Body of pancreas (tissue), 4 donors: ENCODE measurements around the gene GAS1. TPM values are rescaled to one million over a fixed set of nuclear protein-coding genes. Genes with fewer than 3 reads are reported as not detected.

Source experiments
- ATAC-seq: fragments of 150-250 bp; one replicate; pipeline ENCODE4 v1.9.1; 2016
- DNase-seq, 4 donors: peaks; one replicate each; pipeline ENCODE4 v3.0.0-alpha.2; 2019
- H3K27ac ChIP-seq, 4 donors: fragments of 200-600 bp; sonication (generic); 1 replicate in 3 of 4; 2 replicates in 1 of 4; pipeline versions ENCODE4 v1.5.1 to v1.6.1; 2016 to 2019; ENCODE audit warnings: mild to moderate bottlenecking in 1 of 4, mixed read lengths in 1 of 4, moderate library complexity in 1 of 4
- H3K27me3 ChIP-seq, 2 donors: fragments of 200-600 bp; sonication (generic); one replicate each; pipeline ENCODE4 v1.6.0; 2016; ENCODE audit warnings: mild to moderate bottlenecking in 1 of 2
- H3K36me3 ChIP-seq, 2 donors: fragments of 200-600 bp; sonication (generic); replicated peaks in 1 of 2; 2 replicates each; pipeline ENCODE4 v1.5.1; 2016; ENCODE audit warnings: low read depth in 2 of 2; ENCODE audit not compliant: insufficient read depth in 1 of 2
- H3K4me1 ChIP-seq: fragments of 200-600 bp; sonication (generic); one replicate; pipeline ENCODE4 v1.6.0; 2016
- H3K4me3 ChIP-seq, 2 donors: fragments of 200-600 bp; sonication (generic); 1 replicate in 1 of 2; 2 replicates in 1 of 2; pipeline ENCODE4 v1.5.1; 2016 to 2019
- H3K9me3 ChIP-seq, 3 donors: fragments of 200-600 bp; sonication (generic); 1 replicate in 2 of 3; 2 replicates in 1 of 3; pipeline ENCODE4 v1.5.1; 2016
- CTCF ChIP-seq, 7 experiments: fragments of 450-650 bp in 4 of 7; fragments of 200-600 bp in 3 of 7; sonication (generic) in 3 of 7; IDR thresholded peaks; one replicate each; pipeline ENCODE4 v1.5.1; 2016 to 2019; ENCODE audit warnings: antibody characterized with exemption in 7 of 7
- POLR2A ChIP-seq, 3 donors: fragments of 450-650 bp; IDR thresholded peaks; one replicate each; pipeline ENCODE4 v1.6.1; 2016; ENCODE audit warnings: antibody characterized with exemption in 3 of 3, mild to moderate bottlenecking in 2 of 3
- WGBS, 2 donors: methylation state at CpG; one replicate each; pipeline ENCODE4 v1.1.5; 2017; 5-methylcytosine and 5-hydroxymethylcytosine counted together
- intact Hi-C: fragments of 100-400 bp; cut with DNase I; formaldehyde crosslinking; loops from one replicate; pipeline ENCODE4 v1.15.1; 2023
- total RNA-seq, 2 donors: library from RNA; depleted of rRNA; stranded (reverse); fragments of >200 nt; gene quantifications; one replicate each; pipeline ENCODE4 v1.1.0, GENCODE V29; 2016

Gene GAS1
- total RNA-seq, 2 donors from 2014 or later: 29.1 to 37.6 TPM

- Histone ChIP-seq H3K4me1 (peaks cover 12% of the 10 kb centered on the region), H3K9me3 (no peaks in the 10 kb centered on the region), H3K27me3 (no peaks in the 10 kb centered on the region), H3K4me3 (no peak overlapping the region), H3K36me3 (no peaks in the 10 kb centered on the region), H3K27ac (no peak overlapping the region)
- ATAC-seq (no peak), DNase-seq (no peak)
- 87 to 88% methylated on average over 10 of the region's 10 CpGs for WGBS, 2 donors
- TF ChIP-seq POLR2A (IDR thresholded peaks at IDR 0.05): no peak
- TF ChIP-seq CTCF (IDR thresholded peaks at IDR 0.05): no peak
- intact Hi-C loops: no loop called here
These were observed 19.7 kb upstream of the GAS1 start for GRCh38 chr9:86966852-86967511.

GRCh38 chr9:86965636-86966395 is 18.5 kb upstream of the GAS1 start:
- no peaks in the 10 kb centered on the region for H3K27me3 ChIP-seq
- ATAC-seq: no peak
- TF ChIP-seq CTCF (IDR thresholded peaks at IDR 0.05) (no peak), POLR2A (IDR thresholded peaks at IDR 0.05) (no peak)
- H3K4me1 ChIP-seq: peaks cover 12% of the 10 kb centered on the region
- H3K36me3 ChIP-seq: no peaks in the 10 kb centered on the region
- H3K27ac ChIP-seq: peak overlapping the region in 1 of 4 donors; percentile 25
- WGBS, 2 donors: 40 to 56% methylated on average over 5 of the region's 5 CpGs
- intact Hi-C loops: no loop called here
- H3K9me3 ChIP-seq: no peaks in the 10 kb centered on the region
- DNase-seq: no peak
- no peak overlapping the region for H3K4me3 ChIP-seq

GRCh38 chr9:86962692-86963091 is 15.4 kb upstream of the GAS1 start:
- H3K9me3 ChIP-seq: no peaks in the 10 kb centered on the region
- no peak overlapping the region for H3K4me3 ChIP-seq
- H3K36me3 ChIP-seq: no peaks in the 10 kb centered on the region
- no peak overlapping the region for H3K27ac ChIP-seq
- 59 to 66% methylated on average over 9 of the region's 9 CpGs for WGBS, 2 donors
- H3K4me1 ChIP-seq: peaks cover 12% of the 10 kb centered on the region
- H3K27me3 ChIP-seq: no peaks in the 10 kb centered on the region
- ATAC-seq (no peak), DNase-seq (no peak)
- TF ChIP-seq POLR2A (IDR thresholded peaks at IDR 0.05) (no peak), CTCF (IDR thresholded peaks at IDR 0.05) (no peak)
- intact Hi-C loops: no loop called here

GRCh38 chr9:86960938-86961337 is 13.6 kb upstream of the GAS1 start:
- 86 to 91% methylated on average over 6 of the region's 6 CpGs for WGBS, 2 donors
- H3K4me3 ChIP-seq: no peak overlapping the region
- ATAC-seq (no peak), DNase-seq (no peak)
- H3K36me3 ChIP-seq: no peaks in the 10 kb centered on the region
- H3K4me1 ChIP-seq: peaks cover 12% of the 10 kb centered on the region
- intact Hi-C loops: no loop called here
- H3K27me3 ChIP-seq: no peaks in the 10 kb centered on the region
- H3K27ac ChIP-seq: no peak overlapping the region
- no peaks in the 10 kb centered on the region for H3K9me3 ChIP-seq
- TF ChIP-seq POLR2A (IDR thresholded peaks at IDR 0.05) (no peak), CTCF (IDR thresholded peaks at IDR 0.05) (no peak)
